GM20000 (cell line): ENCODE data around the gene ATF6B.

ENCODE experiments used
- DNase-seq: peaks from one replicate; pipeline ENCODE4 v3.0.0; 2012; ENCODE audit warnings: low spot score
- CTCF ChIP-seq: IDR thresholded peaks from 2 replicates; pipeline ENCODE4 v1.5.1; 2012; ENCODE audit warnings: mild to moderate bottlenecking, control low read depth; ENCODE audit errors: extremely low read depth, missing control alignments

The ATF6B gene

GRCh38 chr6:32115623-32116022, 12.4 kb downstream of the ATF6B start:
- TF ChIP-seq CTCF = no peak
- no peak for DNase-seq

GRCh38 chr6:32114796-32115195, 13.2 kb downstream of the ATF6B start:
- TF ChIP-seq CTCF = no peak
- DNase-seq = no peak

DNA sequence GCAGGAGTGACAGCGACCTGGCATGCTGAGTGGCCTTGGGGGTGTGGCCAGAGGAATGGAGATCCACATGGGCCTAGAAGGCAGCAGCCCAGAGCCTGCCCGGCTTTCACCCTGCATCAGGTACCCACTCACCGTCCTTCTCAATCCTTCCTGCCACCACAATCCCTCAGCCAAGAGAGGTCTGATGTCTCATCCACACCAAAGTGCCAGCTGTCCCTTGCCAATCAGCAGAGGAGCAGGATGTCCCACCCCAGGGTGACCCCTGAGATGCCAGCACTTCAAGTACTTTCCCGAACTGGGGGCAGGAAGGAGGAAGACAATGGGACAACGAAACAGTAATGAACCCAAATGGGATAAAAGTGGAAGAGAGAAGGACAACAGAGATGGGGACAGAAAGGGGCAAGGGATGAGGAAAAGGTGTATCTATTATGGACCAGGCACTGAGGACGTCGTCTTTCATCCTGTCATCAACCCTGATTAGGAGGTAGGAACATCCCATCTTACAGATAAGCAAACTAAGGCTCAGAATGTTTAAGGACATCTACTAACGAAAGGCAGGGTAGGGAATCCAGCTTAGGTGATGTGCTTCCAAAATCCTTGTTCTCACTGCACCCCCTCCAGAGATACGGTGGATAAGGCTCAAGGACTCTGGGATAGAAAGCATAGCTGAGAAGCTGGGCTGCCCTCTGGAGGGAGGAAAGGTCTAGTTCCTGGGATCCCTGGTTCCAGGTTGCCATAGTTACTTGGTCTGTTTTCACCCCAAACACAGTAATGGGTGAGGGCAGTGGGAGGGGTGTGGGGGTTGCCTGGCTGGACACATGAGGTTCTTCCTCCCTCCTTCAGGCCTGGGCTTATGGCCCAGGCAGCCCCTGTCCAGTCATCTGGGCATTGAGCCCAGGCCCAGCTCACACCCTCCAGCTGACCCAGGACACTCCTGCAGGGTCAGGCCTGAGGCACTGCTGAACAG, 14.4 kb downstream of the ATF6B start:
- DNase-seq = no peak

GRCh38 chr6:32112431-32112980, 15.5 kb downstream of the ATF6B start:
- DNase-seq = no peak
- no peak for TF ChIP-seq CTCF

More for the DNA sequence above, 14.4 kb downstream of the ATF6B start:
- no peak for TF ChIP-seq CTCF

DNA sequence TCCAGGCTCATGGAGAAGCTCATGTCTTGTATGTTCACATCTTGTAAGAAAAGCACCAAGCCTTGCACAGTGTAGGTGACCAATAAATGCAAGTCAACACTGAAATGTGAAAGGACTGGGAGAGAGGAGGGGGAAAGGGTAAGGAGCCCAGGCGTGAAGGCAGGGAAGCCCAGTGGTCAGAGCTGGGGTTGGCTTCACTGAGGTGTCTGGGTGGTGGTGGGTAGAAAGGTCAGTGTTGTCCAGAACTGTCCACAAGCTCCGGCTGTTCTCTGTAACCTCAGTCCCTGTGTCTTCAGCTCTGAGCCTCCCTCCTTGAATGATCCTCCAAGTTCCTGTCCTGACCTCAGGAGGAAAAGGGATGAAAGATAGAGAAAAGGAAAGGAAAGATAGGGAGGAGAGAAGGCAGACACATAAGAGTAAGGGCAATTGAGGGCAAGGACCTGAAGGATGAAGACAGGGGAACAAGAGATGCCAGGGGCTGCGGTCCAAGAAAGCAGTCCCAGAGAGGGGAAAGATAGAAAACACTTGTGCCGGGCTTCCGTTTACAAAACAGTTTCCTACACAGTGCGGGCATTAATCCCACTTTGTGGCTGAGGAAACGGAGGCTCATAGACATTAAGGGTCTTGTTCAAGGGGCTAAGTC, 16.5 kb downstream of the ATF6B start:
- no peak for DNase-seq
- no peak for TF ChIP-seq CTCF

- no peak for TF ChIP-seq CTCF
- no peak for DNase-seq
Observed at GRCh38 chr6:32110632-32111031, 17.4 kb downstream of the ATF6B start.

DNA sequence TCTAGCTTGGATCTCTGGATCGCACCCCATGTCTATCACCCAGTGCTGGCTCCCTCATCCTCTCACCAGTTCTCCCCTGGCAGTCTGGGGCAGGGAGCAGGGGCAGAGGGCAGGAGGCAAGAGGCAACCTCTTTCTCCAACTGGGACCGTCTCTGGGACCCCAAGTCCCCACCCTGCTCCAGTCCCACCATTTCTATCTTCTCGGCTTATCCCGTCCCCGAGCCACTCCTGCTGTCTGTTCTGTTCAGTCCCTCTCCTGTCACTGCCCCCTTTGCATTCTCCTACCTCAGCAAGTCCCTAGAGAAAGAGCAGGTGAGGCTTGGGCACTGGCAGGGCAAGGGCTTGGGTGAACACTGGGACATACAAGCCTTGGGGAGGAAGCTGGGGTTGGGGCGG, 18.3 kb downstream of the ATF6B start:
- TF ChIP-seq CTCF = no peak
- no peak for DNase-seq
